Activated T-helper 17 cell treated with anti-CD3 and anti-CD28 coated beads, Interleukin-2, amount 50 U/mL, for 72 hours (primary cell): ENCODE measurements around the gene SMARCA4. TPM values are rescaled to one million over a fixed set of nuclear protein-coding genes. Genes with fewer than 3 reads are reported as not detected.

Experiments
- ATAC-seq: fragments of 150-1000 bp; cut with Tn5 transposase; replicated peaks from 2 replicates; pipeline ENCODE4 v1.10.0; 2021; ENCODE audit warnings: mild to moderate bottlenecking, moderate library complexity
- H3K27ac Mint-ChIP-seq: one replicate; pipeline ENCODE4 v1.8.0; 2022; ENCODE audit warnings: mixed read lengths
- H3K27me3 Mint-ChIP-seq: one replicate; pipeline ENCODE4 v1.8.0; 2022; ENCODE audit warnings: mixed read lengths
- H3K36me3 Mint-ChIP-seq: one replicate; pipeline ENCODE4 v1.8.0; 2022; ENCODE audit warnings: low read depth, mild to moderate bottlenecking, mixed read lengths
- H3K4me1 Mint-ChIP-seq: one replicate; pipeline ENCODE4 v1.8.0; 2022; ENCODE audit warnings: mixed read lengths
- H3K4me3 Mint-ChIP-seq: one replicate; pipeline ENCODE4 v1.8.0; 2022; ENCODE audit warnings: mild to moderate bottlenecking, mixed read lengths
- H3K9me3 Mint-ChIP-seq: one replicate; pipeline ENCODE4 v1.8.0; 2022; ENCODE audit warnings: mixed read lengths
- total RNA-seq, 2 donors: library from RNA; stranded (reverse); gene quantifications; one replicate each; pipeline ENCODE4 v1.2.3, GENCODE V29; 2022

Gene SMARCA4
- 100 to 1,000 TPM in 1 of 2 donors, 10 to 100 TPM in 1; 71.5 to 119 TPM for total RNA-seq

- H3K4me1 Mint-ChIP-seq, result peaks cover 28% of the 10 kb centered on the region
- H3K36me3 Mint-ChIP-seq, result peaks cover 7% of the 10 kb centered on the region
- peak; percentile 81 for ATAC-seq
Measured at GRCh38 chr19:10960314-10961072, at the start of gene SMARCA4. Gene SMARCA4 (plus strand): TSS chr19:10961030. CDS start chr19:10984152, 23,122 bp downstream.

DNA sequence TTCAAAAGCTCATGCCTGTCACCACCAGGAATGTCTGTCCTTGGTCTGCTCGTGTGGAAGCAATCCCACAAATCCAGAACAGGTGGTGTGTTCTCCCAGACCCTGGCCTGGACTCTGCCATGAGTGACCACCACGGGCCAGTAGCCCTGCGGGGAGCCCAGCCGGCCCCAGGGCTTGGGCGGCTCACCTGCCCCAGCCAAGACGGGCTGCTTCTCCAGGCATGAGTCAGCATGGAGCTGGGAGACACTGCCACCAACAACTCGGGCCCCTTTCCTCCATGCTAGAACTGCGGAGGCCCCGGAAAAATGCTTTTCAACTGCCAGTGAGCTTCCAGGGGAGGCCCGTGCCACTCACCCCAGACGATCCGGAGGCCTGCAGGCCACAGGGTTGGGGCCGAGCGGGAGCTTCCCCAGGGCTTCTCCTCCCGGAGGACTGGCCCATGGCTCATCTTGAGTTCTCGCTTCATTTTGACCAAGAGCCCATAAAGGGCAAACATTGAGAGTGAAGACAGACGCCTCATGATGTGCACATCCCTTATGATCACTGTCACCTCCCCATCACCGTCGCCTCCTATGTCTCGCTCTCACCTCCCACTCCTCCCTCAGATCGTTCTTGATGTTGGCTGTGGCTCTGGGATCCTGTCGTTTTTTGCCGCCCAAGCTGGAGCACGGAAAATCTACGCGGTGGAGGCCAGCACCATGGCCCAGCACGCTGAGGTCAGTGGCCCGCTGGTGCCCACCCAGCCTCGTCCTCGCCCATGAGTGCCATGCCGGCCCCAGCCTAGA lies 49.1 kb upstream of the SMARCA4 start:
- H3K4me3 Mint-ChIP-seq, result no peak overlapping the region
- H3K36me3 Mint-ChIP-seq, result peaks cover 54% of the 10 kb centered on the region
- no peak overlapping the region for H3K27ac Mint-ChIP-seq
- no peaks in the 10 kb centered on the region for H3K9me3 Mint-ChIP-seq
- H3K27me3 Mint-ChIP-seq, result no peaks in the 10 kb centered on the region
- ATAC-seq, result no peak
- H3K4me1 Mint-ChIP-seq, result no peaks in the 10 kb centered on the region

More at GRCh38 chr19:10960314-10961072, at the start of gene SMARCA4:
- Mint-ChIP-seq H3K4me3 (peak within 1 kb of the TSS; percentile 91), H3K9me3 (no peaks in the 10 kb centered on the region), H3K27me3 (no peaks in the 10 kb centered on the region), H3K27ac (peak within 1 kb of the TSS; percentile 91)

- H3K4me1 Mint-ChIP-seq, result no peaks in the 10 kb centered on the region
- H3K4me3 Mint-ChIP-seq, result no peak overlapping the region
- ATAC-seq, result no peak
- peaks cover 49% of the 10 kb centered on the region for H3K36me3 Mint-ChIP-seq
- no peak overlapping the region for H3K27ac Mint-ChIP-seq
- H3K27me3 Mint-ChIP-seq, result no peaks in the 10 kb centered on the region
- H3K9me3 Mint-ChIP-seq, result no peaks in the 10 kb centered on the region
Measured at GRCh38 chr19:10912619-10913018, 48.2 kb upstream of the SMARCA4 start.

- ATAC-seq, result no peak
- peaks cover 49% of the 10 kb centered on the region for H3K36me3 Mint-ChIP-seq
- H3K4me3 Mint-ChIP-seq, result no peak overlapping the region
- H3K27me3 Mint-ChIP-seq, result no peaks in the 10 kb centered on the region
- no peaks in the 10 kb centered on the region for H3K4me1 Mint-ChIP-seq
- H3K27ac Mint-ChIP-seq, result no peak overlapping the region
- no peaks in the 10 kb centered on the region for H3K9me3 Mint-ChIP-seq
Measured at GRCh38 chr19:10913716-10914340, 47.0 kb upstream of the SMARCA4 start.

DNA sequence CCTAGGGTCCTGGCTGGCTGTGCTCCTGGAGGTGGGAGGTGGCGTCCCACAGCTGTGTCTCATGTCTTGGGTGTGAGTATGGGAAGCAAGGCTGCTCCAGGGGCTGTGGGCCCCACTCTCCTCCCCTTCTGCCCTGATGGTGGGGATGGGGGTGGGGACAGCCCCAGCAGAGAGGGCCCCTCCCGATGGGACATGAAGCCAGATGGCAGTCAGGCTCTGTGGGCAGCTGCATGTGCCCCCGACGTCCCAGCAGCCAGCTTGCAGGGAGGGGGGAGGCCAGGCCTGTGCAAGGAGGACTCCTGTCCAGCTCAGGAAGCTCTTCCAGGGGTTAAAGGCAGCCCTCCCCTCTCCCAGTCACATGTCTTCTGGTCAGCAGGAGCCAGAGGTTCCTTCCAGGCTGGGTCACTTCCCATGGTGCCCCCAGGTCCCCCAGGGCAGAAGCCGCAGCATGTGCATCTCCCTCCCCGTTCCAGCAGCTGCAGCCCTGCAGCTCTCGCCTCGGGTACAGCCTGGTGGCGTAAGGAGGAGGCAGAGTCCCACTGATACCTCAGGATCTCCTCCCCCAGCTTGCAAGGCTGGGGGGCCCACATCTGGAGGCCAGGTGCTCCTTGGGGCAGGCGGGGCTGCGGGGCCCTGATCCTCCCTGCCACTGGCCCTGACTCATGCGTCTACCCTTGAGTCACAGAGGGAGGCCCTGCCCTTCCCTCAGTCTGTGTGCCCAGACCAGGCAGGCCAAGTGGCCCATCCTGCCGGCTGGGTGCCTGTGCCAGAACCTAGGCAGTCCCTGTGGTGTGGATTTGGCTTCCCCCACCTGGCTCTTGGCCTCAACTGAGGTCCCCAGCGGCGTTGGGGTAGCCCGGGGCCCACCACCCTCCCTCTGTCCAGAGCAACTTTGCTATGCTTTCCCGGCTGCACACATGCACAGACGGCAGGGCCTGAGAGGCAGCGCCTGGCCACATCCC lies 45.4 kb upstream of the SMARCA4 start:
- Mint-ChIP-seq H3K27ac (no peak overlapping the region), H3K36me3 (peaks cover 49% of the 10 kb centered on the region), H3K4me3 (no peak overlapping the region), H3K27me3 (no peaks in the 10 kb centered on the region), H3K9me3 (no peaks in the 10 kb centered on the region), H3K4me1 (no peaks in the 10 kb centered on the region)
- no peak for ATAC-seq

GRCh38 chr19:10916602-10917001 lies 44.2 kb upstream of the SMARCA4 start:
- Mint-ChIP-seq H3K4me3 (no peak overlapping the region), H3K36me3 (peaks cover 47% of the 10 kb centered on the region), H3K27ac (no peak overlapping the region), H3K4me1 (no peaks in the 10 kb centered on the region), H3K9me3 (no peaks in the 10 kb centered on the region), H3K27me3 (no peaks in the 10 kb centered on the region)
- ATAC-seq, result no peak

DNA sequence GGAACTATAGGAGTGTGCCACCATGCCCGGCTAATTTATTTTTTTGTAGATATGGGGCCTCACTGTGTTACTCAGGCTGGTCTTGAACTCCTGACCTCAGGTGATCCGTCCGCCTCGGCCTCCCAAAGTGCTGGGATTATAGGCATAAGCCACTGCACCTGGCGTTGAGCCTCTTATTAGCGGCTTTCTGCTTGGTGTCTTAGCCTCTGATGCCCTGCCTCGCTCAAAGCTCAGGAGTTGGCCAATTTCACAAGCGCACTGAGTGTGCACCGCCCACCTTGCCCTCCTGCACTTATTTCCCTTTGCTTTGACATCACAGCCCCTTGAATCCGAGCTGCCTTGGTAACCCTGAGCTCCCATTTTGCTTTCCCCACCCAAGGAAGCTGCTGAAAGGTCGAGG lies 42.5 kb upstream of the SMARCA4 start:
- ATAC-seq, result no peak
- Mint-ChIP-seq H3K4me1 (no peaks in the 10 kb centered on the region), H3K4me3 (no peak overlapping the region), H3K9me3 (no peaks in the 10 kb centered on the region), H3K36me3 (peaks cover 43% of the 10 kb centered on the region), H3K27me3 (no peaks in the 10 kb centered on the region), H3K27ac (no peak overlapping the region)

GRCh38 chr19:10919352-10920287 lies 41.2 kb upstream of the SMARCA4 start:
- Mint-ChIP-seq H3K4me1 (no peaks in the 10 kb centered on the region), H3K9me3 (no peaks in the 10 kb centered on the region), H3K27ac (no peak overlapping the region), H3K4me3 (no peak overlapping the region), H3K27me3 (no peaks in the 10 kb centered on the region), H3K36me3 (peaks cover 48% of the 10 kb centered on the region)
- no peak for ATAC-seq

DNA sequence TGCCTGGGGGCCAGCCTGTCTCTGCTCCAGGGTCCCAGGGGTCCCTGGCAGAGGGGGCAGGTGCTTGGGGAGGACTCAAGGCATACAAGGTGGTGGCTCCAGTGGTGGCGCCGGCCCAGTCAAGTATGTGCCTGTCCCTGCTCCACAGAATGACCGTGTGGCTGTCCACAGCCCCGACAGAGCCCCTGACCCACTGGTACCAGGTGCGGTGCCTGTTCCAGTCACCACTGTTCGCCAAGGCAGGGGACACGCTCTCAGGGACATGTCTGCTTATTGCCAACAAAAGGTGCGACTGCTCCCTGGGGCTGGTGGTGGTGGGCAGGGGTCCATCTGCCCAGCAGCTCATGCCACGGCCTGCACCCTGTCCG lies 40.6 kb upstream of the SMARCA4 start:
- Mint-ChIP-seq H3K4me1 (no peaks in the 10 kb centered on the region), H3K9me3 (no peaks in the 10 kb centered on the region), H3K27ac (no peak overlapping the region), H3K27me3 (no peaks in the 10 kb centered on the region), H3K4me3 (no peak overlapping the region), H3K36me3 (peaks cover 54% of the 10 kb centered on the region)
- no peak for ATAC-seq

DNA sequence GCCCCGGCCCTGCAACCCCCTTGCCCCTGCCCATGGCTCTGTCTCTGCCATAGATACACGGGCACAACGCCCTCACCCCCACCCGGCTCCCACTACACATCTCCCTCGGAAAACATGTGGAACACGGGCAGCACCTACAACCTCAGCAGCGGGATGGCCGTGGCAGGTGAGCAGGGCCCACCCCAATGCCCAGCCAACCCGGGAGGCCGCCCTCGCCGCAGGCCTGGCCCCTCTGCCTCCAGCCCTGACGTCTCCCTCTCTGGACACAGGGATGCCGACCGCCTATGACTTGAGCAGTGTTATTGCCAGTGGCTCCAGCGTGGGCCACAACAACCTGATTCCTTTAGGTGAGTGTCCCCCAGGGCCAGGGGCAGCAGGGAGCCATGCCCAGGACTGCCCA lies 40.0 kb upstream of the SMARCA4 start:
- no peaks in the 10 kb centered on the region for H3K4me1 Mint-ChIP-seq
- H3K36me3 Mint-ChIP-seq, result peaks cover 57% of the 10 kb centered on the region
- no peak overlapping the region for H3K27ac Mint-ChIP-seq
- no peak for ATAC-seq
- no peaks in the 10 kb centered on the region for H3K9me3 Mint-ChIP-seq
- H3K4me3 Mint-ChIP-seq, result no peak overlapping the region
- no peaks in the 10 kb centered on the region for H3K27me3 Mint-ChIP-seq

DNA sequence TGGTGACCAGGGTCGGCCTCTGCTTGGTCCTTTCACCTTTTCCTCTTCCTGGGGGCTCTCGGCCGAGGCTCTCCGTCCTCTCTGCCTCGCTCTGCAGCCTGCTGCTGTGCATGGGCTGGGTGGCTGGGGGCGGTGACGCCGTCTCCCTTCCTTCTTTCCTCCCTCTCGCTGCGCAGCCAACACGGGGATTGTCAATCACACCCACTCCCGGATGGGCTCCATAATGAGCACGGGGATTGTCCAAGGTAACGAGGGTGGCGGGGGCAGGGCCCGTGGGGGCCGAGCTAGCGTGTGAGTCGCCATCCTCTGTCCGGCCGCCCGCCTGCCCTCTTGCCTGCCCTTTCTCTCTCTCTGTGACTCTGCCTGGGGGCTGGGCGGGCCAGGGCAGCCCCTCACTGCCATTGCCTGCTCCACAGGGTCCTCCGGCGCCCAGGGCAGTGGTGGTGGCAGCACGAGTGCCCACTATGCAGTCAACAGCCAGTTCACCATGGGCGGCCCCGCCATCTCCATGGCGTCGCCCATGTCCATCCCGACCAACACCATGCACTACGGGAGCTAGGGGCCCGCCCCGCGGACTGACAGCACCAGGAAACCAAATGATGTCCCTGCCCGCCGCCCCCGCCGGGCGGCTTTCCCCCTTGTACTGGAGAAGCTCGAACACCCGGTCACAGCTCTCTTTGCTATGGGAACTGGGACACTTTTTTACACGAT lies 39.5 kb upstream of the SMARCA4 start:
- Mint-ChIP-seq H3K27ac (no peak overlapping the region), H3K36me3 (peaks cover 57% of the 10 kb centered on the region), H3K27me3 (no peaks in the 10 kb centered on the region), H3K9me3 (no peaks in the 10 kb centered on the region), H3K4me1 (no peaks in the 10 kb centered on the region), H3K4me3 (no peak overlapping the region)
- ATAC-seq, result no peak

GRCh38 chr19:10921910-10922637 lies 38.8 kb upstream of the SMARCA4 start:
- no peak overlapping the region for H3K4me3 Mint-ChIP-seq

More at GRCh38 chr19:10921910-10922637, 38.8 kb upstream of the SMARCA4 start:
- Mint-ChIP-seq H3K27me3 (no peaks in the 10 kb centered on the region), H3K9me3 (no peaks in the 10 kb centered on the region), H3K27ac (no peak overlapping the region), H3K4me1 (peaks cover under 1% of the 10 kb centered on the region), H3K36me3 (peaks cover 57% of the 10 kb centered on the region)
- no peak for ATAC-seq
